Nephron (organoid): Measurements from ENCODE around the gene GDPD5.
A peak's percentile ranks its signal among the peaks of the same experiment; 100 is the strongest.

Experiments used
- H3K27ac Mint-ChIP-seq, 3 experiments: 2 replicates each; pipeline ENCODE4 v1.8.0; 2020; ENCODE audit warnings: mixed read lengths in 3 of 3, mild to moderate bottlenecking in 2 of 3, moderate library complexity in 1 of 3
- H3K27me3 Mint-ChIP-seq: 2 replicates; pipeline ENCODE4 v1.8.0; 2021; ENCODE audit warnings: low read depth, mild to moderate bottlenecking, moderate library complexity, mixed read lengths
- H3K36me3 Mint-ChIP-seq: 2 replicates; pipeline ENCODE4 v1.8.0; 2020; ENCODE audit warnings: low read depth, mixed read lengths
- H3K4me1 Mint-ChIP-seq: 2 replicates; pipeline ENCODE4 v1.8.0; 2020; ENCODE audit warnings: mixed read lengths
- H3K4me3 Mint-ChIP-seq, 3 experiments: 2 replicates each; pipeline ENCODE4 v1.8.0; 2020; ENCODE audit warnings: mild to moderate bottlenecking in 3 of 3, mixed read lengths in 3 of 3, moderate library complexity in 2 of 3
- H3K9me3 Mint-ChIP-seq: 2 replicates; pipeline ENCODE4 v1.8.0; 2020; ENCODE audit warnings: mixed read lengths
- TF ChIP-seq, protein P1 (sequence below), 3 experiments: fragments of 200-600 bp; sonication (generic); IDR thresholded peaks; one replicate each; pipeline ENCODE4 v1.5.0; 2021; ENCODE audit warnings: antibody characterized with exemption in 3 of 3; ENCODE audit not compliant: unreplicated experiment in 3 of 3

GDPD5 gene

DNA sequence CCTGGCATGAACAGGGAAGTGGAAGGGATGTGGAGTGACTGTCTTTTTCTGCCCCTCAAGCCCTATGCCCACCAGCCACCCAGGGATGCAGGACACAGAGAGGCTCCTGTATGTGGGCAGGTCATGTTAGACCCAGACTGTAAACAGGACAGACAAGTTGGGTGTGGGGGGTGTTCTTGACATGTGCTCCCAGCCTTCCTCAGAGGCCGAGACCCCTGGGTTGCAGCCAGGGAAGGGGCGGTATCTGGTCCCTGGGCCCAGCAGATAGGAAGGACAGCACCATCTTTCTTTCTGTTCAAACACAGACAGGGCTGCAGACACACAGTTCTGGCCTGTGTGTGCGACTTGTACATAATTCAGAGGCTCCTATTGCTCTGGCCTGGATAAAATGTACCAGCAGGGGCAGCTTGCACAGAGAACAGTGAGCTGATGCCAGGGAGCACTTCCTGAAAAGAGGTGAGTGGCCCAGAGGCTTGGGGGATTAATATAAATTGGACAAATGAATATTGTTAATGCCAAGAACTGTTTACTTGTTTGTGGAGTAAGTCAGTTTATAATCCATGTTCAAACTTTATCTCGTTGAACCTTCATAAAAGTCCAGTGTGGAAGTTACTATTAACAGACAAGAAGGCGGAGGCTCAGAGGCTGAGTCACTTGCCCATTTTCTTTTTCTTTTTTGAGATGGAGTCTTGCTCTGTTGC, 16.6 kb downstream of the GDPD5 start:
- Mint-ChIP-seq H3K4me3 (no peak overlapping the region), H3K36me3 (no peaks in the 10 kb centered on the region), H3K27me3 (peaks cover 4% of the 10 kb centered on the region), H3K4me1 (peaks cover 33% of the 10 kb centered on the region), H3K27ac (peak overlapping the region in 1 of 3 experiments; percentile 40), H3K9me3 (no peaks in the 10 kb centered on the region)
- TF ChIP-seq, protein P1, sequence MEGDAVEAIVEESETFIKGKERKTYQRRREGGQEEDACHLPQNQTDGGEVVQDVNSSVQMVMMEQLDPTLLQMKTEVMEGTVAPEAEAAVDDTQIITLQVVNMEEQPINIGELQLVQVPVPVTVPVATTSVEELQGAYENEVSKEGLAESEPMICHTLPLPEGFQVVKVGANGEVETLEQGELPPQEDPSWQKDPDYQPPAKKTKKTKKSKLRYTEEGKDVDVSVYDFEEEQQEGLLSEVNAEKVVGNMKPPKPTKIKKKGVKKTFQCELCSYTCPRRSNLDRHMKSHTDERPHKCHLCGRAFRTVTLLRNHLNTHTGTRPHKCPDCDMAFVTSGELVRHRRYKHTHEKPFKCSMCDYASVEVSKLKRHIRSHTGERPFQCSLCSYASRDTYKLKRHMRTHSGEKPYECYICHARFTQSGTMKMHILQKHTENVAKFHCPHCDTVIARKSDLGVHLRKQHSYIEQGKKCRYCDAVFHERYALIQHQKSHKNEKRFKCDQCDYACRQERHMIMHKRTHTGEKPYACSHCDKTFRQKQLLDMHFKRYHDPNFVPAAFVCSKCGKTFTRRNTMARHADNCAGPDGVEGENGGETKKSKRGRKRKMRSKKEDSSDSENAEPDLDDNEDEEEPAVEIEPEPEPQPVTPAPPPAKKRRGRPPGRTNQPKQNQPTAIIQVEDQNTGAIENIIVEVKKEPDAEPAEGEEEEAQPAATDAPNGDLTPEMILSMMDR (IDR thresholded peaks at IDR 0.05; ENCODE audit: unreplicated experiment in 3 of 3) = no peak

DNA sequence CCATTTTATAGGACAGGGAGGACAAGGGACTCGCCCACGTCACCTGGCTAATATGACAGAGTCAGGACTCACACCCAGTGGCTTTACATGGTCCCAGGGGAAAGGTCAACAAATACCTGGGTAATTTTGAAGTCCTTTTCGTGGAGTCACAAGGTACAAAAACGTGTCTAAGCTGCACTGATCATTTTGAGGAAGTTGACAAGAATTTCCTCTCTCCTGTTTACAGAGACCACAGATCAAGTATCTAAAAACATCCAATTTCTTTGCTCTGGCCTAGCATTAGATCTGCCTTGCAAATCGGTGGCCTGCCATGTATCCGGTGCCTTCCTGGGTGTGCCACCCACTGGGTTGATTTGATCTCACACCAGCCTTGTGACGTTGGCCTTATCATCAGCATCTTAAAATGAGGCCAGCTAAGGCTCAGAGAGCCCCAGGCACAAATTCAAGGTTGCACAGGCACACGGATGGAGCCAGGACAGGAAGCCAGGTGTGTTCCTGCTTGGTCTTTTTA, 17.6 kb downstream of the GDPD5 start:
- Mint-ChIP-seq H3K4me3 (no peak overlapping the region), H3K27me3 (peaks cover 4% of the 10 kb centered on the region), H3K36me3 (no peaks in the 10 kb centered on the region), H3K9me3 (no peaks in the 10 kb centered on the region), H3K27ac (no peak overlapping the region), H3K4me1 (peaks cover 33% of the 10 kb centered on the region)
- TF ChIP-seq, protein P1 (IDR thresholded peaks at IDR 0.05; ENCODE audit: unreplicated experiment in 3 of 3) = no peak

DNA sequence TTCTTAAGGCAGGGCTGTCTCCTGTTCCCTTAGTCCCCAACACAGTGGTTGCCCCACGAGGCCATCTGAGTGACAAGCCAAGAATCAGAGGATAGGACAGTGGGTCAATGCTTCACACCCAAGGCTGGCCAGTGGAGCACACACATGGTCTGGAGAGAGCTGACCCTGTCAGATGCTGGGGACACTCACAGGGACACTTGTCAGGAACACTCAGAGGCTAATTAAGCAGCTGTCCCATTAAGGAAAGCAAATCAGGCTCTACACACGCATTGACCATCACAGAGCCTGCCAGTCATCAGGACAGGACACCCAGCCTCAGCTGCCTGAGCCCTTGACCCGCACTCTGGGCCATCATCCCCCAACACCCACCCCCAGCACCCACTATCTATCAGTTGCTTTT, 18.2 kb downstream of the GDPD5 start:
- Mint-ChIP-seq H3K4me3 (no peak overlapping the region), H3K9me3 (no peaks in the 10 kb centered on the region), H3K27ac (no peak overlapping the region), H3K27me3 (peaks cover 4% of the 10 kb centered on the region), H3K4me1 (peaks cover 33% of the 10 kb centered on the region), H3K36me3 (no peaks in the 10 kb centered on the region)
- TF ChIP-seq, protein P1 (IDR thresholded peaks at IDR 0.05; ENCODE audit: unreplicated experiment in 3 of 3) = no peak

DNA sequence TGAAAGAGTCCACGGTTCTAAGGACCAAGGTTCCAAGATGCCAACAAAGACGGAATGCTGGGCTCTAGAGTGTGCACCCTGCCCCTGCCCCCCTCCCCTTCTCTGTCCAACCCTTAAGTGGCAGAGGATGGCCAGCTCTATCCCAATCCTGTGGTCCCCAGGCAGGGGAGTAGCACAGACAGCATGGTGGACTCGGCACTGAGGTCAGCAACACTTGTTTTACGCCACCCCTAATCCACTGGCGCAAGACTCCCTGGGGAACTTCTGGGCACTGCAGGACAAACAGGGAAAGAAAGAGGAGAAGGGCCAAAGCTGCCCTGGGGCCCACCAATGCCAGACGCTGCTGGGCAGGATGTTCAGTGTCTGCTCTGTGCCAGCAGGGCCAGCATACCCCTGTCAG, 18.9 kb downstream of the GDPD5 start:
- Mint-ChIP-seq H3K27me3 (peaks cover 4% of the 10 kb centered on the region), H3K9me3 (no peaks in the 10 kb centered on the region), H3K4me1 (peaks cover 39% of the 10 kb centered on the region), H3K36me3 (no peaks in the 10 kb centered on the region), H3K27ac (peak overlapping the region in 2 of 3 experiments; percentile 42 to 68), H3K4me3 (no peak overlapping the region)
- TF ChIP-seq, protein P1 (IDR thresholded peaks at IDR 0.05; ENCODE audit: unreplicated experiment in 3 of 3) = no peak

DNA sequence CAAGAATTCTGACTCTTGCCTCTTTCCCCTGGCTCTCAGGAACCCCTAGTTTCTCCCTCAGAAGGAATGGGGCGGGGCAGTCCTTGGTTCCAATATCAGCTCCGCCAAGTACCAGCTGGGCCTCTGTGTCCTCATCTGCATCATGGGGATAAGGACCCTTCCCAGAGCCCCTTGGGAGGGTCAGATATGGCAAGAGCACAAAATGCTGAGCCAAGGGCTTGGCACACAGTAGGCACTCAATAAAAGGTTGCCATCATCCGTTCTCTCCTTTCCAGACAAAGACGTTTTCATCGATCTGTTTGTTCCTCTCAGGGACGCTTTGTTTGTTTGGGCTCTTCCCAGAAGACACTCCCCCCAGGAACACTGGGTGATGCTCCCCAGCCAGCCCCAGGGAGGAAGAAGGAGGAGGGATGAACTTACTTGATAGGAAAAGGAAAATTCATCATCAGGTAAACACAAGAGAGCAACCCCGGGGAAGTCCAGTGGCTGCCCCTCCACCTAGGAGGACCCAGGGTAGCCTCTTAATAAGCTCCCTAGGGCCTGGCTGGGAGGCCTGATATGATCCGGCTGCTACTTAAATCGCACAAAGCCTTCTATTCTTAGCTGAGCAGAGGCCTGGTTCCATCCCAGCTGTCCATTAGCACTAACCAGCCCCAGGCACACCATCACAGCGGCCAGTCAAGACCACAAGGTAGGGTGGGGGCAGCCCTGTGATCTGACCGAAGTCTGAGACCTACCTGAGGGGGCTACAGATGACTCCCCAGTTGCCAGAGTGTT, 19.6 kb downstream of the GDPD5 start:
- Mint-ChIP-seq H3K4me3 (peak overlapping the region in 1 of 3 experiments; percentile 52), H3K9me3 (no peaks in the 10 kb centered on the region)

More for the DNA sequence above, 19.6 kb downstream of the GDPD5 start:
- TF ChIP-seq, protein P1 (IDR thresholded peaks at IDR 0.05; ENCODE audit: unreplicated experiment in 3 of 3) = no peak
- Mint-ChIP-seq H3K36me3 (no peaks in the 10 kb centered on the region), H3K27me3 (peaks cover 4% of the 10 kb centered on the region), H3K4me1 (peaks cover 38% of the 10 kb centered on the region), H3K27ac (peak overlapping the region in 2 of 3 experiments; percentile 42 to 68)
